T47D (cell line): ENCODE data around the gene BTG2.
A peak's percentile ranks its signal among the peaks of the same experiment; 100 is the strongest.
"Not testable (repeated sequence)": the region's sequence is repeated elsewhere in the genome, so short reads cannot be mapped to it uniquely, and the experiment has no call there.

Experiments
- DNase-seq, 2 experiments: peaks; one replicate each; pipeline versions ENCODE4 v3.0.0 to v3.0.0-alpha.2; 2011 to 2012; ENCODE audit warnings: low read depth in 1 of 2, low spot score in 1 of 2
- JUND ChIP-seq: IDR thresholded peaks from 2 replicates; pipeline ENCODE4 v1.6.1; 2012; ENCODE audit warnings: low read depth
- in situ Hi-C: cut with HindIII; loops from 2 replicates; pipeline ENCODE4 v1.10.0; 2016; ENCODE audit warnings: low sequenced_read_pairs, low pct_unique_long_range_greater_than_20kb

Gene BTG2

DNA sequence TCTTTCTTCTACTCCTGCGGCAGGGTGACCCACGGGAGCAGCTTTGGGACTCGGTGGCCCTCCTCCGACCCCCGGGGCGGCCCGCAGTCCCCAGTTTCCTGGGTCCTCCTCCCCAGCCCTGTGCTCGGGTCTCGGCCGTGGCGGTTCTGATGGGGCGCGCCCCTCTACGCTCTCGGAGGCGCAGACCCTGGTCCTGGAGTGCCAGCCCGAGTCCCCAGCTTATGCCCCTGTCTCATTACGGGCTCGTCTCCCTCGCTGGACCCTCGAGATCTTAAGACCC is 430 bp downstream of the BTG2 start:
- no peak for TF ChIP-seq JUND
- in situ Hi-C loops: no loop called here
- DNase-seq: no peak

DNA sequence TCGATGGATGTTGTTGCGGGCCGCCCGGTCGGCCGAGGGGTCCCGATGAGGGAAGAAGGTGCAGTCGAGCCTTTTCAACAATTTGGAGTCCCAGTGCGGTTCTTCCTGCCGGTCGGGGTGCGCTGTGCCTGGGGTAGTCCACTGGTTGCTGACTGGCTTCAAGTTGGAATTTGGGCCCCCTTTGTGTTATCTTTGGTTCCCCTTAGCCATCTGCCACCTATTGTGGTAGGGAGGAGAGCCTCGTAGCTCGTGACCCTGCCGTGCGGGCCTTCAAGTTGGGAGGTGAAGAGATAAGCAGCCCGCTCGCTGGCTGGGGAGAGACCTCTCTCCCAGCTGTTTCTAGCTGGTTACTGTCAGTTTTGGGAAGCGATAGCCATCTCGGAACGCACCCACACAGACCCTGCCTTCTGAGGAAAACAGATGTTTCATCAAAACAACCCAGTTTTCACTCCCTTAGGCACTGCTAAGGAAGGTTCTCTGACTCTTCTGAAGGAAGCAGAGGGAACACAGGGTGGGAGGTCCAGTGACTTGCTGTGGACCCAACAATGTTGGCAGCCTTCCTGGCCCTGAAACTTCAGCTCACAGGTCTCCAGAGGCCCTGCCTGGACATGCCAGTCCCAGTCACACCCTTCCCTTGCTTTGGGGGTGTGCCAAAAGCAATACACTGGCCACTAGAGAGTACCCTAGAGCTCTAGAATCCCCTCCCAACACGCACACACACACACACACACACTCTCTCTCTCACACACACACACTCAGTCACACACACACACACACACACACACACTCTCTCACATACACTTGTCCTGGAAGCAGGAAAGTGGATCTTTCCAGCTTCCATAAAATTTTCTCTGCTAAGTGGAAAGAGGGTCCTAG is 1.0 kb downstream of the BTG2 start:
- DNase-seq: peak; percentile 54 to 82
- in situ Hi-C loops: no loop called here
- no peak for TF ChIP-seq JUND

DNA sequence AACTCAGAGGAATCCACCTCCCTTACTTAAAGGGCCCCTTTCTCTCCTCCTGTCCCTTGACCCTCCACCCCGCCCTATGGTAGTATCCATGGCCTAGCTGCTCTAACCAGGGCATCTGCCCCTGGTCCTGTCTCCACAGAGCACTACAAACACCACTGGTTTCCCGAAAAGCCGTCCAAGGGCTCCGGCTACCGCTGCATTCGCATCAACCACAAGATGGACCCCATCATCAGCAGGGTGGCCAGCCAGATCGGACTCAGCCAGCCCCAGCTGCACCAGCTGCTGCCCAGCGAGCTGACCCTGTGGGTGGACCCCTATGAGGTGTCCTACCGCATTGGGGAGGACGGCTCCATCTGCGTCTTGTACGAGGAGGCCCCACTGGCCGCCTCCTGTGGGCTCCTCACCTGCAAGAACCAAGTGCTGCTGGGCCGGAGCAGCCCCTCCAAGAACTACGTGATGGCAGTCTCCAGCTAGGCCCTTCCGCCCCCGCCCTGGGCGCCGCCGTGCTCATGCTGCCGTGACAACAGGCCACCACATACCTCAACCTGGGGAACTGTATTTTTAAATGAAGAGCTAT is 1.7 kb downstream of the BTG2 start:
- in situ Hi-C loops: no loop called here
- DNase-seq: no peak
- no peak for TF ChIP-seq JUND

DNA sequence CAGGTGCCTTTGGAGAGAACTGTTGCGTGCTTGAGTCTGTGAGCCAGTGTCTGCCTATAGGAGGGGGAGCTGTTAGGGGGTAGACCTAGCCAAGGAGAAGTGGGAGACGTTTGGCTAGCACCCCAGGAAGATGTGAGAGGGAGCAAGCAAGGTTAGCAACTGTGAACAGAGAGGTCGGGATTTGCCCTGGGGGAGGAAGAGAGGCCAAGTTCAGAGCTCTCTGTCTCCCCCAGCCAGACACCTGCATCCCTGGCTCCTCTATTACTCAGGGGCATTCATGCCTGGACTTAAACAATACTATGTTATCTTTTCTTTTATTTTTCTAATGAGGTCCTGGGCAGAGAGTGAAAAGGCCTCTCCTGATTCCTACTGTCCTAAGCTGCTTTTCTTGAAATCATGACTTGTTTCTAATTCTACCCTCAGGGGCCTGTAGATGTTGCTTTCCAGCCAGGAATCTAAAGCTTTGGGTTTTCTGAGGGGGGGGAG is 2.4 kb downstream of the BTG2 start:
- no peak for TF ChIP-seq JUND
- in situ Hi-C loops: no loop called here
- no peak for DNase-seq

DNA sequence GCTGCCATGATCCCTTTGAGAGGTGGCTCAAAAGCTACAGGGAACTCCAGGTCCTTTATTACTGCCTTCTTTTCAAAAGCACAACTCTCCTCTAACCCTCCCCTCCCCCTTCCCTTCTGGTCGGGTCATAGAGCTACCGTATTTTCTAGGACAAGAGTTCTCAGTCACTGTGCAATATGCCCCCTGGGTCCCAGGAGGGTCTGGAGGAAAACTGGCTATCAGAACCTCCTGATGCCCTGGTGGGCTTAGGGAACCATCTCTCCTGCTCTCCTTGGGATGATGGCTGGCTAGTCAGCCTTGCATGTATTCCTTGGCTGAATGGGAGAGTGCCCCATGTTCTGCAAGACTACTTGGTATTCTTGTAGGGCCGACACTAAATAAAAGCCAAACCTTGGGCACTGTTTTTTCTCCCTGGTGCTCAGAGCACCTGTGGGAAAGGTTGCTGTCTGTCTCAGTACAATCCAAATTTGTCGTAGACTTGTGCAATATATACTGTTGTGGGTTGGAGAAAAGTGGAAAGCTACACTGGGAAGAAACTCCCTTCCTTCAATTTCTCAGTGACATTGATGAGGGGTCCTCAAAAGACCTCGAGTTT is 3.1 kb downstream of the BTG2 start:
- TF ChIP-seq JUND: no peak
- in situ Hi-C loops: no loop called here
- DNase-seq: no peak

DNA sequence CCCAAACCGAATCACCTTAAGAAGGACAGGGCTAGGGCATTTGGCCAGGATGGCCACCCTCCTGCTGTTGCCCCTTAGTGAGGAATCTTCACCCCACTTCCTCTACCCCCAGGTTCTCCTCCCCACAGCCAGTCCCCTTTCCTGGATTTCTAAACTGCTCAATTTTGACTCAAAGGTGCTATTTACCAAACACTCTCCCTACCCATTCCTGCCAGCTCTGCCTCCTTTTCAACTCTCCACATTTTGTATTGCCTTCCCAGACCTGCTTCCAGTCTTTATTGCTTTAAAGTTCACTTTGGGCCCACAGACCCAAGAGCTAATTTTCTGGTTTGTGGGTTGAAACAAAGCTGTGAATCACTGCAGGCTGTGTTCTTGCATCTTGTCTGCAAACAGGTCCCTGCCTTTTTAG is 3.6 kb downstream of the BTG2 start:
- in situ Hi-C loops: no loop called here
- no peak for DNase-seq
- no peak for TF ChIP-seq JUND

DNA sequence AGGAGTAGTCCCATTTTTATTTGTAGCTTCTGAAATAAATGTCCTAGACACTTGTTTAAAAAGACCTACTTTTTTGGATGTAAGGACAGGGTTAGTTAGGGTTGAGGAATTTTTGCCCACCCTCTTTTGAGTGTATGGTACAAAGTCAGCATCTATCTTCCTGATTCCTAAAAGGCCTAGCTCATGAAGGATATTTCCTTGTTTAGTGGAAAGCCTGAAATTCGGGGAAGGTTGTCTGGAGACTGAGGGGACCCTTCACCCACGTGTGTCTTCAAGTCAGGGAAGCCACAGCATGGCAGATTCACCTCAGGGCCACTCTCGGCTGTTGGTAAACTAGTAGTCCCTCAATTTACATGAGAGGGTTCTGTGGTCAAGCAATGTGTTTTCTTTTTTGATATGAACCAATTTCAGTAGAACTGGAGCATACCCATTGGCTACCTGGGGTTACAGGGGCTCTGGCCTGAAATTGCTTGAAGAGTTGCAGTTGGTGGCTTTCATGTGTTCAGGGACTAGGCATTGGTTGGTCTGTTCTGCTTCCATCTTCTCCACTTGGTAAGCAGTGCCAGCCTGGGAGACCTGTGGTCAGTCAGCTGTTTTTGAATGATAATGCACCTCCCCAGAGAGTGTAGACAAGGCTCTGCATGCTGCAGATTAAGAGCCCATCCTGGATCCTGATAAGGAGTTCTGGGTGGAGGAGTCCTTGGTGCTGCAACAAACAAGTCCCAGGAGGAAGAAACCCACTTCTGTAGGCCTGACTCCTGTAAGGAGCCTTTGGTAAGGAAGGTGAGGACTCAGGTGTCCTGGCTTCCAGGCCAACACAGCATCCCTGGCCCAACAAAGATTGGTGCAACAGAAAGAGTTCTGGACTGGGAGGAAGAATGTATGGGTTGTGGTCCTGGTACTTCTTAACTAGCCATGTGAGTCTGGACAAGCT is 6.3 kb downstream of the BTG2 start:
- in situ Hi-C loops: no loop called here
- no peak for DNase-seq
- TF ChIP-seq JUND: no peak

DNA sequence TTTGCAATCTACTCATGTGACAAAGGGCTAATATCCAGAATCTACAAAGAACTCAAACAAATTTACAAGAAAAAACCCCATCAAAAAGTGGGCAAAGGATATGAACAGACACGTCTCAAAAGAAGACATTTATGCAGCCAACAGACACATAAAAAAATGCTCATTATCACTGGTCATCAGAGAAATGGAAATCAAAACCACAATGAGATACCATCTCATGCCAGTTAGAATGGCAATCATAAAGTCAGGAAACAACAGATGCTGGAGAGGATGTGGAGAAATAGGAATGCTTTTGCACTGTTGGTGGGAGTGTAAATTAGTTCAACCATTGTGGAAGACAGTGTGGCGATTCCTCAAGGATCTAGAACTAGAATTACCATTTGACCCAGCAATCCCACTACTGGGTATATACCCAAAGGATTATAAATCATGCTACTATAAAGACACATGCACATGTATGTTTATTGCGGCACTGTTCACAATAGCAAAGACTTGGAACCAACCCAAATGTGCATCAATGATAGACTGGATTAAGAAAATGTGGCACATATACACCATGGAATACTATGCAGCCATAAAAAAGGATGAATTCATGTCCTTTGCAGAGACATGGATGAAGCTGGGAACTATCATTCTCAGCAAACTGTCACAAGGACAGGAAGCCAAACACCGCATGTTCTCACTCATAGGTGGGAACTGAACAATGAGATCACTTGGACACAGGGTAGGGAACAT is 8.9 kb downstream of the BTG2 start:
- in situ Hi-C loops, DNase-seq: not testable (repeated sequence)

DNA sequence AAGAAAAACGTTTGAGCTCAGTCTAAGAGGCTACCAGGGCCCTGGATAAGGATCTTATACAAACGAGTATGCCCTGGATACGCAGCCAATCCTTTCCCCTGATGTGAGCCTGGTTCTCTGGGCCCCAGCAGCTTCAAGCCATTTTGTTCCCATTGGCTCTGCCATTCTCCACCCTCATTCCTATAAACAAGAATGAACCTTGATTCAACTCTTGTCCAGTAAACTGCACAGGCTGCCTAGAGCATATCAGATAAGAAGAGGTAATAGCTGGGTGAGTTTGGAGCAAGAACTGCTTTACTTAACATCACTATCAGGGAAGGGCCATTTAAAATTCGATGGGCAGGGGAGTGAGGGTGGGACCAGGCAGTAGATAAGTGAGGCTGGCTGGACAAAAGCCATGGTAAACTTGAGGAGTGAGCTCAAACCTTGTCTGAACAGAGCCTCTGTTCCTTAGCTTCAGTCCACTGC is 11.3 kb downstream of the BTG2 start:
- in situ Hi-C loops: no loop called here
- TF ChIP-seq JUND: peak; percentile 85; the same call in 1 of the 2 replicates
- peak; percentile 85 to 98 for DNase-seq

DNA sequence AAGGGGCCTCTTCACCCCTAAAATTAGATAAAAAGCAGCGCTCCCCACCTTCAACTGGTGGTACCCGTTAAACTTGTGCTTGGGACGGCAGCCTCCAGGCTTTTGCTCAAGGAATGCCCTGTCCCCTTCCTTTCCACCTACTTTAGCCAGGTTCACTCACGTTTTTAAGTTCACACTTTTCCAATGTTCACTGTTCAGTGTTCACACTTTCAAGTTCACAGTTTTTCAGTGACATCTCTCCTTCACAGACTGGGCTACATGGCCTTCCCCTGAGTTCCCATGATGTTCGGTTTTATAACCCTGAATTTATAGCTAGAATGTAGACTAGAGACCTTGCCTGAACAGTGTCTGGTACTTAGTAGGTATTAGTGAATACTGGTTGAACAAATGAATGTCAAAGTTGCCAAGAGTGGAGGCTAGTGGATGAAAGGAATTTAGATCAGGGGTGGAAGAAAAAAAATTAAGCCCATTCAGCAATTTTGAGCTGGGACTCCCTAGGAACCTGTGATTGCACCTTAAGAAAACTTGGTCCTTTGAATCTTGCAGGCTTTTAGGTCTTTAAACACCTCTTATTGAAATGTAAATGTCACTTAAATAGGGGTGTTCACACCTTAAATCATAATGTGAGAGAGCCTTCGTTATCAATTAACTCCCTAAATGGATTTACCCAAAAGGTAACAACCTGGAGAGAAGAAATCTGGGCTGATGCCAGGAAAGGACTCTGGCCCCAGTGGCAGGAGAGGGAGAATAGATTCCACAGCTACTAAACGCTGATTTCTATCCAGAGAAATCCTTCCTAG is 12.3 kb downstream of the BTG2 start:
- no peak for TF ChIP-seq JUND
- in situ Hi-C loops: no loop called here
- no peak for DNase-seq

DNA sequence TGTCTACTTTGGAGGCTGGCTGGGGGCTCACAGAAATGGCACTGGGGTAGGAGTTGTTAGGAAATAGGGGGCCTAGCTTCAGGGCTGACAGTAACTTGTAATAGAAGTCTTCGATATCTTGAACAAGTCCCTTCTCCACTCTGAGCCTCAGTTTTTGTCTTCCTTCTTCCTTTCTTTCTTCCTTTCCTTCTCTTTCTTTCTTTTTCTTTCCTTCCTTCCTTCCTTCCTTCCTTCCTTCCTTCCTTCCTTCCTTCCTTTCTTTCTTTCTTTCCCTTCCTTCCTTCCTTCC is 12.9 kb downstream of the BTG2 start:
- no peak for TF ChIP-seq JUND
- DNase-seq: no peak
- in situ Hi-C loops: no loop called here
